DMS53 treated with DMSO at 0.1 percent for 48 hours (cell line): ENCODE measurements around the gene SOBP.
"Not testable (repeated sequence)": the region's sequence is repeated elsewhere in the genome, so short reads cannot be mapped to it uniquely, and the experiment has no call there.

Experiments
- DNase-seq: peaks from one replicate; lab custom pipeline; 2025; ENCODE audit not compliant: unreplicated experiment; lab: John Stamatoyannopoulos, UW

SOBP gene

GRCh38 chr6:107489636-107490565 lies at the start of gene SOBP:
SOBP (plus strand) TSS chr6:107490117; CDS start chr6:107490617, 500 bp downstream.
- peak; percentile 21 for DNase-seq

GRCh38 chr6:107440936-107441335 lies 49.0 kb upstream of the SOBP start:
- DNase-seq, result no peak

GRCh38 chr6:107441682-107442081 lies 48.2 kb upstream of the SOBP start:
- DNase-seq, result no peak

- DNase-seq, result no peak
Measured at GRCh38 chr6:107442938-107443607, 46.8 kb upstream of the SOBP start.

- no peak for DNase-seq
Measured at GRCh38 chr6:107443608-107444267, 46.2 kb upstream of the SOBP start.

- DNase-seq, result no peak
Measured at GRCh38 chr6:107444277-107444676, 45.6 kb upstream of the SOBP start.

- no peak for DNase-seq
Measured at GRCh38 chr6:107447663-107448216, 42.2 kb upstream of the SOBP start.

- no peak for DNase-seq
Measured at GRCh38 chr6:107448776-107449175, 41.1 kb upstream of the SOBP start.

- DNase-seq, result no peak
Measured at GRCh38 chr6:107458672-107459282, 31.1 kb upstream of the SOBP start.

GRCh38 chr6:107459283-107460082 lies 30.4 kb upstream of the SOBP start, which contains the start of gene PDSS2:
PDSS2 (minus strand) TSS chr6:107459564; CDS start chr6:107459285, 279 bp downstream.
- peak; percentile 90 for DNase-seq

GRCh38 chr6:107460083-107460631 lies 29.8 kb upstream of the SOBP start:
- peak; percentile 48 for DNase-seq

- no peak for DNase-seq
Measured at GRCh38 chr6:107466062-107466461, 23.9 kb upstream of the SOBP start.

- no peak for DNase-seq
Measured at GRCh38 chr6:107470364-107470763, 19.6 kb upstream of the SOBP start.

- no peak for DNase-seq
Measured at GRCh38 chr6:107473660-107474059, 16.3 kb upstream of the SOBP start.

- DNase-seq, result not testable (repeated sequence)
Measured at GRCh38 chr6:107475360-107475759, 14.6 kb upstream of the SOBP start.

- not testable (repeated sequence) for DNase-seq
Measured at GRCh38 chr6:107475826-107476225, 14.1 kb upstream of the SOBP start.

- DNase-seq, result no peak
Measured at GRCh38 chr6:107479089-107479690, 10.7 kb upstream of the SOBP start.

GRCh38 chr6:107485157-107485556 lies 4.8 kb upstream of the SOBP start:
- no peak for DNase-seq

- DNase-seq, result no peak
Measured at GRCh38 chr6:107488174-107488874, 1.6 kb upstream of the SOBP start.
